Measurements from ENCODE around the gene LRRK1.

LRRK1 gene

DNA sequence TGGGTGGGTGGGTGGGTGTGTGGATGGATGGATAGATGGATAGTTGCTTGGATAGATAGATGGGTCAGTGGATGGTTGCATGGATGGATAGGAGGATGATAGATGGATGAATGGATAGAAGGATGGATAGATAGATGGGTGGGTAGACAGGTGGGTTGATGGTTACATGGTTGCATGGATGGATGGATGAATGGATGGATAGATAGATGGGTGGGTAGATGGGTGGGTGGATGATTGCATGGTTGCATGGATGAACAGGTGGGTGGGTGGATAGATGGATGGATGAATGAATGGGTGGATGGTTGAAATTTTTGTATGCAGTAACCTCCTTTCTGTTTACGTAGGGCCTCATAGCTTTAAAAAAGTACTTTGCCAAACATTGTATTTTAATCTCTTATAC is 79.5 kb downstream of the LRRK1 start:
- TF ChIP-seq RAD21 (IDR thresholded peaks at IDR 0.05; ENCODE audit: low read depth) (no peak), YY1 (IDR thresholded peaks at IDR 0.05; ENCODE audit: low read depth) (no peak), TAF1 (IDR thresholded peaks at IDR 0.05; ENCODE audit: low read depth) (no peak), CREB1 (IDR thresholded peaks at IDR 0.05; ENCODE audit: low read depth) (no peak), FOXM1 (IDR thresholded peaks at IDR 0.05; ENCODE audit: borderline replicate concordance, low read depth) (no peak), TEAD4 (IDR thresholded peaks at IDR 0.05) (no peak), EGR1 (IDR thresholded peaks at IDR 0.05) (no peak), ZBTB7A (IDR thresholded peaks at IDR 0.05; ENCODE audit: low read depth) (no peak), NFIC (IDR thresholded peaks at IDR 0.05) (no peak), TCF12 (IDR thresholded peaks at IDR 0.05; ENCODE audit: low read depth) (no peak), EP300 (IDR thresholded peaks at IDR 0.05; ENCODE audit: borderline replicate concordance) (no peak), CEBPB (IDR thresholded peaks at IDR 0.05) (no peak)
- TF ChIP-seq, protein P1, sequence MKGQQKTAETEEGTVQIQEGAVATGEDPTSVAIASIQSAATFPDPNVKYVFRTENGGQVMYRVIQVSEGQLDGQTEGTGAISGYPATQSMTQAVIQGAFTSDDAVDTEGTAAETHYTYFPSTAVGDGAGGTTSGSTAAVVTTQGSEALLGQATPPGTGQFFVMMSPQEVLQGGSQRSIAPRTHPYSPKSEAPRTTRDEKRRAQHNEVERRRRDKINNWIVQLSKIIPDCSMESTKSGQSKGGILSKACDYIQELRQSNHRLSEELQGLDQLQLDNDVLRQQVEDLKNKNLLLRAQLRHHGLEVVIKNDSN (IDR thresholded peaks at IDR 0.05), result no peak
- TF ChIP-seq, protein P2, sequence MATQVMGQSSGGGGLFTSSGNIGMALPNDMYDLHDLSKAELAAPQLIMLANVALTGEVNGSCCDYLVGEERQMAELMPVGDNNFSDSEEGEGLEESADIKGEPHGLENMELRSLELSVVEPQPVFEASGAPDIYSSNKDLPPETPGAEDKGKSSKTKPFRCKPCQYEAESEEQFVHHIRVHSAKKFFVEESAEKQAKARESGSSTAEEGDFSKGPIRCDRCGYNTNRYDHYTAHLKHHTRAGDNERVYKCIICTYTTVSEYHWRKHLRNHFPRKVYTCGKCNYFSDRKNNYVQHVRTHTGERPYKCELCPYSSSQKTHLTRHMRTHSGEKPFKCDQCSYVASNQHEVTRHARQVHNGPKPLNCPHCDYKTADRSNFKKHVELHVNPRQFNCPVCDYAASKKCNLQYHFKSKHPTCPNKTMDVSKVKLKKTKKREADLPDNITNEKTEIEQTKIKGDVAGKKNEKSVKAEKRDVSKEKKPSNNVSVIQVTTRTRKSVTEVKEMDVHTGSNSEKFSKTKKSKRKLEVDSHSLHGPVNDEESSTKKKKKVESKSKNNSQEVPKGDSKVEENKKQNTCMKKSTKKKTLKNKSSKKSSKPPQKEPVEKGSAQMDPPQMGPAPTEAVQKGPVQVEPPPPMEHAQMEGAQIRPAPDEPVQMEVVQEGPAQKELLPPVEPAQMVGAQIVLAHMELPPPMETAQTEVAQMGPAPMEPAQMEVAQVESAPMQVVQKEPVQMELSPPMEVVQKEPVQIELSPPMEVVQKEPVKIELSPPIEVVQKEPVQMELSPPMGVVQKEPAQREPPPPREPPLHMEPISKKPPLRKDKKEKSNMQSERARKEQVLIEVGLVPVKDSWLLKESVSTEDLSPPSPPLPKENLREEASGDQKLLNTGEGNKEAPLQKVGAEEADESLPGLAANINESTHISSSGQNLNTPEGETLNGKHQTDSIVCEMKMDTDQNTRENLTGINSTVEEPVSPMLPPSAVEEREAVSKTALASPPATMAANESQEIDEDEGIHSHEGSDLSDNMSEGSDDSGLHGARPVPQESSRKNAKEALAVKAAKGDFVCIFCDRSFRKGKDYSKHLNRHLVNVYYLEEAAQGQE (IDR thresholded peaks at IDR 0.05; ENCODE audit: low read depth), result no peak
- TF ChIP-seq, protein P3, sequence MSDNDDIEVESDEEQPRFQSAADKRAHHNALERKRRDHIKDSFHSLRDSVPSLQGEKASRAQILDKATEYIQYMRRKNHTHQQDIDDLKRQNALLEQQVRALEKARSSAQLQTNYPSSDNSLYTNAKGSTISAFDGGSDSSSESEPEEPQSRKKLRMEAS (IDR thresholded peaks at IDR 0.05), result no peak

DNA sequence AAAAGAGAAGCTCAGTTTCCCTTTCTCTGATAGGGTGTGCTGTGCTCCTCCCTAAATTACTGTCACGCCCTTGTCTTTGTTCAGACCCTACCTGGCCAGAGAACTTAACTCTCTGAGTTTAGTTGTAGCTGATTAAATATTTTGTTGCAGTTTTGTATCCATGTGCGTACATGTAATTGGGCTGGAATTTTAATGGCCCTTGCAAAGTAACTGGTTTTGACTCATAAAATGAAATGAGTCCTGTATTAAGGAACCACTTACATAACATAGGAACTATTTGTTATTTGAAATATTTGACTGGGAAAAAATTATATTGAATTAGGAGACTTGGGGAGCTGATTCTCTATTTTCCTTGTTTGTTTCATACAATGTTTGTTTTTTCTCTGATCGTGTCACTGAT is 80.2 kb downstream of the LRRK1 start:
- TF ChIP-seq, protein P3 (IDR thresholded peaks at IDR 0.05), result no peak
- TF ChIP-seq, protein P2 (IDR thresholded peaks at IDR 0.05; ENCODE audit: low read depth), result no peak
- TF ChIP-seq NFIC (IDR thresholded peaks at IDR 0.05) (no peak), TAF1 (IDR thresholded peaks at IDR 0.05; ENCODE audit: low read depth) (no peak), TEAD4 (IDR thresholded peaks at IDR 0.05) (no peak), TCF12 (IDR thresholded peaks at IDR 0.05; ENCODE audit: low read depth) (no peak), FOXM1 (IDR thresholded peaks at IDR 0.05; ENCODE audit: borderline replicate concordance, low read depth) (no peak), RAD21 (IDR thresholded peaks at IDR 0.05; ENCODE audit: low read depth) (no peak), EP300 (IDR thresholded peaks at IDR 0.05; ENCODE audit: borderline replicate concordance) (no peak), EGR1 (IDR thresholded peaks at IDR 0.05) (no peak)
- TF ChIP-seq, protein P1 (IDR thresholded peaks at IDR 0.05), result no peak

DNA sequence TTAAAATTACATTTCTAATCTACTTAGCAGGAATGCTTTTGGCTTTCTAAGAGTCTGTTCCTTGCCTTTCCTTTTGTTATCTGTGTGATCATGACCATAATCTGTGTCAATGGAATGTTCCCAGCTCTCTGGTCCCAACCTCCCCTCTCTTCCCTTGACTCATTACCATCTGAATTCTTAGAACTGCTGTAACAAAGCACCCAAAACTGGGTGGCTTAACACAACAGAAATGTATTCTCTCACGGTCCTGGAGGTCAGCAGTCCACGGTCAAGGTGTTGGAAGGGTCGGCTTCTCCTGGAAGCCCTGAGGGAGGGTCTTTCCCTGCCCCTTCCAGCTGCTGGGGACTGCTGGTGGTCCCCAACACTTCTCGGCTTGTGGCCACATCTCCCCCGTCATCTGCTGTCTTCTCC is 81.1 kb downstream of the LRRK1 start:
- TF ChIP-seq TEAD4 (IDR thresholded peaks at IDR 0.05) (no peak), EP300 (IDR thresholded peaks at IDR 0.05; ENCODE audit: borderline replicate concordance) (no peak), YY1 (IDR thresholded peaks at IDR 0.05; ENCODE audit: low read depth) (no peak), CEBPB (IDR thresholded peaks at IDR 0.05) (no peak), ZBTB7A (IDR thresholded peaks at IDR 0.05; ENCODE audit: low read depth) (no peak)

DNA sequence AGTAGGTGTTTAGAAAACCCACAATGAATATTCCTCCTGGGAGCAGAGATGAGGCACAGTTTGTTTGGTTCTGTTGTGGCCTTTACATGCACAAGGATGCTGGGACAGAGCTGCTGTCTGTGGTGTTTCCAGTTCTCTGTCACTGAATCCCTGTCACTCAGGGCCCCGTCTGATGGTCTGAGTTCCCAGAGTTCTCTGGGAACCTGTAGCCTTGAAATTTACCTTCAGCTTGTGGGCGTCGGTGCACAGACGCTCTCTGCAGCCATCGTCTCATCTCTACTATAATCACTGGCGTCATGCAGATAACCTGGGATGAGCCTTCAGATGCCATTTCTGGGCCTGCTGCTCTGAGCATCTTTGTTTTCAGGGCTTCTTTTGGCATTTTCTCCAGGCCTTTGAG is 81.9 kb downstream of the LRRK1 start:
- no peak for TF ChIP-seq ZBTB7A (IDR thresholded peaks at IDR 0.05; ENCODE audit: low read depth)
- no peak for TF ChIP-seq EGR1 (IDR thresholded peaks at IDR 0.05)
- TF ChIP-seq, protein P1 (IDR thresholded peaks at IDR 0.05), result no peak
- TF ChIP-seq YY1 (IDR thresholded peaks at IDR 0.05; ENCODE audit: low read depth), result no peak

DNA sequence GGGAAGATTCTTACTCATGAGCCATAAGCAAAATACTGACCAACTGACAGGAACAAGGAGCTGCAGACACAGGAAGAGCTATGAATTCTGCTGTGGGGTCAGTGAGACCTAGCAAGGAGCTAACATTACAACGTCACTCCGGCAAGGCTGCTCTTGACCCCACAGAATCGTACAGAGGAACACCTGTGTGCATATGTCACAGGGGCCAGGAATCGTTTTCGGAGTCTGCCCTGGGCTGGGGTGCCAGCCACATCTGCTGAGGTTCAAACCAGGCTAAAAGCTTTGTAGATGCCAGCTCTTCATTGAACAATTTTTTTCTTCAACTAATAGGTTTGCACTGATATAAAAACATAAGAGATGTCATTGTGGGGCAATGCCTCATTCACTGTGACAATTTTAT is 82.6 kb downstream of the LRRK1 start:
- TF ChIP-seq YY1 (IDR thresholded peaks at IDR 0.05; ENCODE audit: low read depth) (no peak), EP300 (IDR thresholded peaks at IDR 0.05; ENCODE audit: borderline replicate concordance) (no peak), RAD21 (IDR thresholded peaks at IDR 0.05; ENCODE audit: low read depth) (no peak), TCF12 (IDR thresholded peaks at IDR 0.05; ENCODE audit: low read depth) (no peak), EGR1 (IDR thresholded peaks at IDR 0.05) (no peak), ZBTB7A (IDR thresholded peaks at IDR 0.05; ENCODE audit: low read depth) (no peak), TAF1 (IDR thresholded peaks at IDR 0.05; ENCODE audit: low read depth) (no peak), NFIC (IDR thresholded peaks at IDR 0.05) (no peak), TEAD4 (IDR thresholded peaks at IDR 0.05) (no peak), CEBPB (IDR thresholded peaks at IDR 0.05) (no peak), FOXM1 (IDR thresholded peaks at IDR 0.05; ENCODE audit: borderline replicate concordance, low read depth) (no peak), CREB1 (IDR thresholded peaks at IDR 0.05; ENCODE audit: low read depth) (no peak)
- TF ChIP-seq, protein P3 (IDR thresholded peaks at IDR 0.05), result no peak
- TF ChIP-seq, protein P2 (IDR thresholded peaks at IDR 0.05; ENCODE audit: low read depth), result no peak
- TF ChIP-seq, protein P1 (IDR thresholded peaks at IDR 0.05), result no peak
